Sigmoid colon (tissue), 7 donors: Measurements from ENCODE around the gene EML3. TPM values are rescaled to one million over a fixed set of nuclear protein-coding genes. Genes with fewer than 3 reads are reported as not detected.

Experiments
- DNase-seq: peaks from one replicate; pipeline ENCODE4 v3.0.0-alpha.2; 2019
- H3K27ac ChIP-seq, 4 donors: fragments of 200-600 bp; sonication (generic); one replicate each; pipeline ENCODE4 v1.5.1; 2016 to 2019; ENCODE audit warnings: mild to moderate bottlenecking in 1 of 4
- H3K27me3 ChIP-seq, 3 donors: fragments of 200-600 bp; sonication (generic); one replicate each; pipeline ENCODE4 v1.5.1; 2019; ENCODE audit warnings: mild to moderate bottlenecking in 1 of 3
- H3K36me3 ChIP-seq, 4 donors: fragments of 200-600 bp; sonication (generic); one replicate each; pipeline ENCODE4 v1.5.1; 2016 to 2019
- H3K4me1 ChIP-seq, 4 donors: fragments of 200-600 bp; sonication (generic); one replicate each; pipeline ENCODE4 v1.5.1; 2017 to 2019
- H3K4me3 ChIP-seq, 4 donors: fragments of 200-600 bp; sonication (generic); one replicate each; pipeline ENCODE4 v1.5.1; 2017 to 2019; ENCODE audit warnings: mild to moderate bottlenecking in 2 of 4, moderate library complexity in 1 of 4
- H3K9me3 ChIP-seq, 4 donors: fragments of 200-600 bp in 3 of 4; sonication (generic) in 3 of 4; one replicate each; pipeline versions ENCODE4 v1.5.1 to v1.6.1; 2013 to 2019
- EP300 ChIP-seq, 4 donors: sonication (generic); formaldehyde crosslinking; IDR thresholded peaks; one replicate each; pipeline ENCODE4 v1.6.1; 2017; ENCODE audit warnings: antibody characterized with exemption in 4 of 4
- POLR2A ChIP-seq, 2 donors: fragments of 450-650 bp; IDR thresholded peaks; one replicate each; pipeline ENCODE4 v1.6.1; 2016; ENCODE audit warnings: antibody characterized with exemption in 2 of 2, mild to moderate bottlenecking in 2 of 2, moderate library complexity in 2 of 2
- POLR2AphosphoS5 ChIP-seq, 4 donors: sonication (generic); formaldehyde crosslinking; IDR thresholded peaks; one replicate each; pipeline ENCODE4 v1.6.1; 2017; ENCODE audit warnings: antibody characterized with exemption in 4 of 4
- WGBS, 2 donors: extraction: QIAGEN DNeasy Blood & Tissue Kit; methylation state at CpG; one replicate each; pipeline ENCODE4 v1.1.7; 2013; 5-methylcytosine and 5-hydroxymethylcytosine counted together
- intact Hi-C: fragments of 100-400 bp; cut with DNase I; formaldehyde crosslinking; loops from one replicate; pipeline ENCODE4 v1.15.1; 2023
- polyA plus RNA-seq, 3 donors: library from polyadenylated mRNA; stranded (reverse); fragments of 200-250 nt; gene quantifications; one replicate each; pipeline ENCODE4 v1.2.3, GENCODE V29; 2013
- total RNA-seq, 4 donors: library from RNA; depleted of rRNA; stranded (reverse); fragments of >200 nt; gene quantifications; one replicate each; pipeline ENCODE4 v1.1.0, GENCODE V29; 2016
- TF ChIP-seq, protein P1 (sequence below), 4 experiments: fragments of 450-650 bp in 3 of 4; fragments of 200-600 bp in 1 of 4; IDR thresholded peaks; one replicate each; pipeline ENCODE4 v1.5.1; 2016 to 2019; ENCODE audit warnings: antibody characterized with exemption in 4 of 4, mild to moderate bottlenecking in 3 of 4, moderate library complexity in 2 of 4
- donor health status: healthy with polysubstance abuse.
- donor health status: Bipolar disorder and iron deficiency.
- donor health status: healthy.

Gene EML3
- total and polyA plus RNA-seq, 7 donors = 10.6 to 50.7 (median 26.3) TPM

DNA sequence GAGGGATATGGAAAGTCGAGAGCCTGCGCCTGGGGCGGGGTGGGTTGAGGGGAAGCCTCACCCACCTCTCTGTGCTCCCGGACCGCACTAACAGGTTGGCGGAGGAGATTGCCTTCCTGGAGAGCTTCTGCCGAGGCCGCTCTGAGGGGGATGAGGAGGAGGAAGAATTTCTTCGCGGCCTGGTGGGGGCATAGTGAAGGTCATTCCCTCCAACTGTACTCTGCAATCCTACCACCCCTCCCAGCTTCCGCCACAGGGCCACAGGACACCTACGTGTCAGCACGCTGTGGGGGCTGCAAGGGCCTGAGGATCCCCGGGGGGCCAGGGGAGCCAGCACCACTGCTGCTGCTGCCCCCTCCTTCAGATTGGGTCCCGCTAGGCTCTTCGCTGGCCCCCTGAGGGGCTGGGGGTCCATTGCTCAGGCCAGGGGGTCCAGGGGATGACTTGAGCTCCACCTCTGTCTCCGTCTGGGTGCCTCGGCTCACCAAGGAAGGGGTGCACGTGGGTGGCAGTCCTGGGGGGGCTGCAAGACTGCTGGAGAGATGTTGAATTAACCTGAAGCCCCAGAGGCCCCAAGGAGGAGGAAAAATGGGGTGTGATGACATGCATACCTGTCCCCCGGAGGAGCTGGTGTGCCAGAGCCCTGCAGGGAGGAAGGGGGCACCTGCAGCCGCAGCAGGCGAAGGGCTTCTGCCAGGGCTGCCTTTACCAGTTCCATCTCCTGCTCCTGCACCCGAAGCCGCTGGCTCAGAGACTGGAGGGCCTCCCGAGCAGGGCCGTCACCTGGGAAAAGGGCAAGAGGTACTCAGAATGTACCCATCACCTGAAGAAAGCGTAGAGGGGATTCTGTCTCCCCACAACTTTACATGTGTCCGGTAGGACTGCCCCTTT lies 1.5 kb downstream of the EML3 start:
- WGBS, 2 donors = 75 to 79% methylated on average over 28 of the region's 28 CpGs
- H3K4me1 ChIP-seq = peaks cover 0 to 30% (median 24%) of the 10 kb centered on the region in 4 donors
- peaks cover 0 to 61% (median 2%) of the 10 kb centered on the region in 4 donors for H3K36me3 ChIP-seq
- intact Hi-C loops = loop anchor here (5.0 kb wide), 2 partner anchors 56 to 96 kb away; partner anchors contain the start of genes BSCL2, C11orf98, CSKMT and GNG3
- TF ChIP-seq, protein P1, sequence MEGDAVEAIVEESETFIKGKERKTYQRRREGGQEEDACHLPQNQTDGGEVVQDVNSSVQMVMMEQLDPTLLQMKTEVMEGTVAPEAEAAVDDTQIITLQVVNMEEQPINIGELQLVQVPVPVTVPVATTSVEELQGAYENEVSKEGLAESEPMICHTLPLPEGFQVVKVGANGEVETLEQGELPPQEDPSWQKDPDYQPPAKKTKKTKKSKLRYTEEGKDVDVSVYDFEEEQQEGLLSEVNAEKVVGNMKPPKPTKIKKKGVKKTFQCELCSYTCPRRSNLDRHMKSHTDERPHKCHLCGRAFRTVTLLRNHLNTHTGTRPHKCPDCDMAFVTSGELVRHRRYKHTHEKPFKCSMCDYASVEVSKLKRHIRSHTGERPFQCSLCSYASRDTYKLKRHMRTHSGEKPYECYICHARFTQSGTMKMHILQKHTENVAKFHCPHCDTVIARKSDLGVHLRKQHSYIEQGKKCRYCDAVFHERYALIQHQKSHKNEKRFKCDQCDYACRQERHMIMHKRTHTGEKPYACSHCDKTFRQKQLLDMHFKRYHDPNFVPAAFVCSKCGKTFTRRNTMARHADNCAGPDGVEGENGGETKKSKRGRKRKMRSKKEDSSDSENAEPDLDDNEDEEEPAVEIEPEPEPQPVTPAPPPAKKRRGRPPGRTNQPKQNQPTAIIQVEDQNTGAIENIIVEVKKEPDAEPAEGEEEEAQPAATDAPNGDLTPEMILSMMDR (IDR thresholded peaks at IDR 0.05) = no peak
- TF ChIP-seq POLR2AphosphoS5 (IDR thresholded peaks at IDR 0.05) (no peak), EP300 (IDR thresholded peaks at IDR 0.05) (no peak), POLR2A (IDR thresholded peaks at IDR 0.05) (no peak)
- no peak for DNase-seq
- H3K27ac ChIP-seq = peak overlapping the region; percentile 88 to 100 (median 96)
- no peaks in the 10 kb centered on the region for H3K9me3 ChIP-seq
- no peaks in the 10 kb centered on the region for H3K27me3 ChIP-seq
- H3K4me3 ChIP-seq = peak overlapping the region; percentile 53 to 82 (median 62)

DNA sequence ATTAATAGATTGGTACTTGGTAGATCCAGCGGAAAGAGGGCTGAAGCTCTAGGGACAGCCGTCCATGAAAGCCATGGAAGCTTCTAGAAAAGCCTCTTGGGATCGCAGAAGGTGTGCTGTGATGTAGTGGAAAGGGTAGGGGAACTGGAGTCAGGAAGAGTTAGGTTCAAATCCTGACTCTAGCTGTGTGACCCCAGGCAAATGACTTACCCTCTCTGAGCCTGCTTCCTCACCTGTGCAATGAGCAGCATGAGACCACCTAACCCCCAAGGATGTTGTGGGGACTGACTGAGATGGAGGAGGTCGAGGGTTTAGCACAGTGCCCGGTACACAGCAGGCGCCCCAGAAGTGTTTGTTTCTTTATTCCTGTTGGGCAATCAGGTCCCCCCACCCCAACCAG lies 2.2 kb downstream of the EML3 start:
- Histone ChIP-seq H3K27me3 (no peaks in the 10 kb centered on the region), H3K27ac (no peak overlapping the region), H3K9me3 (no peaks in the 10 kb centered on the region), H3K4me1 (peaks cover 0 to 30% (median 24%) of the 10 kb centered on the region in 4 donors), H3K4me3 (no peak overlapping the region), H3K36me3 (peaks cover 0 to 62% (median 5%) of the 10 kb centered on the region in 4 donors)
- DNase-seq = no peak
- 90 to 94% methylated on average over 6 of the region's 6 CpGs for WGBS, 2 donors
- no peak for TF ChIP-seq POLR2A (IDR thresholded peaks at IDR 0.05)
- TF ChIP-seq, protein P1 (IDR thresholded peaks at IDR 0.05) = no peak
- TF ChIP-seq EP300 (IDR thresholded peaks at IDR 0.05) = no peak
- no peak for TF ChIP-seq POLR2AphosphoS5 (IDR thresholded peaks at IDR 0.05)
- intact Hi-C loops = loop anchor here (5.0 kb wide), 2 partner anchors 57 to 97 kb away; partner anchors contain the start of genes BSCL2, C11orf98, CSKMT and GNG3

DNA sequence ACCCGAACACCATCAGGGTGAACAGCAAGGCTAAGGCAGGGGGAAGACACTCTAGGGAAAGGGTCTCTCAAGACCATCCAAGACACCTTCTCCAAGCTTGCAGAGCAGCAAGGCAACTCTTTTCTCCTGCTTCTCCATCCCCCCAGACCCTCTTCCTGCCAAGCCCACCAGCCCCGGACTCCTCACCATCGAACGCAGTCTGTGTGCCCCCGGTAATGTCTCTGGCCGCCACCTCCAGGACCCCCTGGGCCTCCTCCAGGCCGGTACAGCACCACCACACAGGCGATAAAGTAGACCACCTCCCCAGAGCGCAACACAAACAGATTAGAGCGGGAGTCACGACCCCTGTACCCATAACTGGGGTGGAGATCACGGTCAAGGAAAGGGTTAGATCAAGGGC lies 3.8 kb downstream of the EML3 start:
- no peak for TF ChIP-seq POLR2A (IDR thresholded peaks at IDR 0.05)
- 93 to 94% methylated on average over 12 of the region's 12 CpGs for WGBS, 2 donors
- Histone ChIP-seq H3K4me3 (no peak overlapping the region), H3K9me3 (no peaks in the 10 kb centered on the region), H3K27me3 (no peaks in the 10 kb centered on the region), H3K36me3 (peaks cover 0 to 67% (median 5%) of the 10 kb centered on the region in 4 donors), H3K27ac (no peak overlapping the region), H3K4me1 (peaks cover 0 to 30% (median 24%) of the 10 kb centered on the region in 4 donors)
- DNase-seq = no peak
- intact Hi-C loops = no loop called here

DNA sequence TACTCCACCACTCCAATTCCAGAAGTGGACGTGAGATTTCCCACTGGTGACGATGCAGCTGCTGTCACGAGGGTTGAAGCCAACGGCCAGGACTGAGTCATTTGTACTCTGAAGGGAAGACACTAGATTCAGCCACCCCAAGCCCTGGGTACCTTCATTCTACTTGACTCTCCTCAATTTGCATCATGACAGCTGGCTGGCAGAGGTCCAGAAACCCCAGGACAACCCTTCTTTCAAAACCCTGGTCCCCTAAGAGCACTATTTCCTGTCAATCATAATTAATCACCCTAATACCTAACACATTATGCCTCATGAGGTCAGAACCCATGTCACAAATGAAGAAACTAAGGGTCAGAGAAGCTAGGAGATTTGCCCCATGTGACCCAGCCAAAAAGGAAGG lies 4.9 kb downstream of the EML3 start:
- Histone ChIP-seq H3K36me3 (peaks cover 0 to 68% (median 5%) of the 10 kb centered on the region in 4 donors), H3K27me3 (no peaks in the 10 kb centered on the region), H3K9me3 (no peaks in the 10 kb centered on the region), H3K4me3 (no peak overlapping the region), H3K4me1 (peaks cover 0 to 29% (median 23%) of the 10 kb centered on the region in 4 donors), H3K27ac (no peak overlapping the region)
- TF ChIP-seq POLR2AphosphoS5 (IDR thresholded peaks at IDR 0.05) (no peak), EP300 (IDR thresholded peaks at IDR 0.05) (no peak), POLR2A (IDR thresholded peaks at IDR 0.05) (no peak)
- TF ChIP-seq, protein P1 (IDR thresholded peaks at IDR 0.05) = no peak
- intact Hi-C loops = no loop called here
- DNase-seq = no peak
- WGBS, 2 donors = 82 to 84% methylated on average over 4 of the region's 4 CpGs

DNA sequence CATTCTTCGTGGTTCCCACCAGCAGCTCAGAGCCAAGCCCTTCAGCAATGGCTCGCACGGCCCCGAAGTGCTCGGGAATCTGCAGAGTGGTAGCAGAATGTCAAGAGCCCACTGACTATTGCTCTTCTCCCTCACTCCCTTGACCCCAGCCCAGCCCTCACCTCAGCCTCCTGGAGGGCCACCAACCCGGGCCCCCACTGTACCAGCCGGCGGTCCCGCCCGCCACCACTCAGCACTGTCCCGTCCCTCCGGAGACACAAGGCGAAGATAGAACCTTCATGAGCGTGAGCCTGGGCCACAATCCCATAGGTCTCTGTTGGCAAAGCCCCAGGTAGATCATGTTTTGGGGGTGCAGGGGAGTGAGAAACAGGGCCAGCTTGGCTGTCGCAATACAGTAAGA lies 6.7 kb downstream of the EML3 start:
- H3K4me1 ChIP-seq = peaks cover 0 to 28% (median 18%) of the 10 kb centered on the region in 4 donors
- no peak overlapping the region for H3K27ac ChIP-seq
- WGBS, 2 donors = 96% methylated on average over 15 of the region's 15 CpGs

More for the DNA sequence above, 6.7 kb downstream of the EML3 start:
- Histone ChIP-seq H3K27me3 (no peaks in the 10 kb centered on the region), H3K4me3 (no peak overlapping the region), H3K9me3 (no peaks in the 10 kb centered on the region), H3K36me3 (peaks cover 0 to 68% (median 5%) of the 10 kb centered on the region in 4 donors)
- DNase-seq = no peak
- intact Hi-C loops = no loop called here
- TF ChIP-seq EP300 (IDR thresholded peaks at IDR 0.05) = no peak
- TF ChIP-seq POLR2AphosphoS5 (IDR thresholded peaks at IDR 0.05) = no peak
- TF ChIP-seq POLR2A (IDR thresholded peaks at IDR 0.05) = no peak
- TF ChIP-seq, protein P1 (IDR thresholded peaks at IDR 0.05) = no peak
